IPS DF 6.9 (cell line): ENCODE measurements around the gene AKR1B1.

Experiments used
- DNase-seq: peaks from one replicate; pipeline ENCODE4 v3.0.0-alpha.2; 2013; ENCODE audit warnings: low read depth, low spot score
- H3K27ac ChIP-seq: one replicate; pipeline ENCODE4 v1.5.1; 2013; ENCODE audit warnings: low read length, control low read depth
- H3K27me3 ChIP-seq: 2 replicates; pipeline ENCODE4 v1.6.1; 2013; ENCODE audit warnings: mild to moderate bottlenecking, low read length; ENCODE audit not compliant: control insufficient read depth, insufficient read depth
- H3K36me3 ChIP-seq: 2 replicates; pipeline ENCODE4 v1.6.1; 2013; ENCODE audit warnings: low read length; ENCODE audit not compliant: control insufficient read depth, insufficient read depth
- H3K4me1 ChIP-seq: 2 replicates; pipeline ENCODE4 v1.6.1; 2013; ENCODE audit warnings: low read length; ENCODE audit not compliant: control insufficient read depth, insufficient read depth
- H3K4me3 ChIP-seq: 2 replicates; pipeline ENCODE4 v1.5.1; 2013; ENCODE audit warnings: mild to moderate bottlenecking, low read length
- H3K9me3 ChIP-seq: 2 replicates; pipeline ENCODE4 v1.6.1; 2013; ENCODE audit warnings: low read length, inconsistent platforms; ENCODE audit not compliant: control insufficient read depth, insufficient read depth
- WGBS: extraction: QIAGEN DNeasy Blood & Tissue Kit; methylation state at CpG from one replicate; pipeline ENCODE4 v1.1.7; 2013; ENCODE audit warnings: mixed read lengths, missing lambda C conversion rate; ENCODE audit not compliant: insufficient read length, insufficient coverage; 5-methylcytosine and 5-hydroxymethylcytosine counted together

Gene AKR1B1

DNA sequence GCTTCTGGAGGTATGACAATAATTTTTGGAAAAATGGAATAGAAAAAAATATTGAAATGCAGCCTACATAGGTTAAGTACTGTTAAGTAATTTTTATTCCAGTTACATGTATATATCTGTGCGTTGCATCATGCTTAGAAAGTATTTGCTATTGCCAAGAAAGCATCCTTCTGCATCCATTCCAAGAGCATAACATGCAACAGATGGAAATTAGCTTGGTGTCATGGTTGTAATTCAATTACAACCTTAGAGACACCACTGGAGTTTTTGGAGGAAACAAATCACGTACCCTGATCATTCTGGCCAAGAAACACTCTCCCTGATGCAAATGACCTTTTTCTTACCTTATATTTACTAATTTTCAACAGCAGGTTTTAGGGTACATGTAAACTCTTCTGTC, 1.7 kb downstream of the AKR1B1 start:
- no CpG with 5 or more reads among the region's 2 CpGs for WGBS

DNA sequence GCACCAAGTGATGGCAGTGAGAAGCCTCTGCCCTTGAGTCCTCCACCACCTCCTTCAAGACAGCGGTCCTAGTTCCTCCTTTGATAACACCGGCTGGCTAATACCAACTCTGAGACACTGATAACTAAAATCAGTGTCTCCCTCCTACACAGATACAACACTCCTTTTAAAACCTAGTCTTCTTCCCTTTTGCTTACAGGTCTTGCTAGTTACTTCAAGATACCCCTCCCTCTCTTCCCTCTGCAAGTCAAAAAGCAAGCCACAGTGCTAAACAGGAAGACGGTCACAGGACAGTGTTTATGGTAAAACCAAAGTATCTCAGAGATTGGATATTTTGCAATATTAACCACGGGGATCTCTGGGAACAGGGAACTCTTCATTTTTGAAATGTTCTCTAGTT, 4.6 kb downstream of the AKR1B1 start:
- Histone ChIP-seq H3K4me1 (no peaks in the 10 kb centered on the region), H3K27ac (no peak overlapping the region)
- no CpG with 5 or more reads among the region's 4 CpGs for WGBS

More for the DNA sequence above, 1.7 kb downstream of the AKR1B1 start:
- no peaks in the 10 kb centered on the region for H3K27me3 ChIP-seq
- no peak overlapping the region for H3K4me3 ChIP-seq
- no peak for DNase-seq
- H3K4me1 ChIP-seq, result no peaks in the 10 kb centered on the region
- H3K36me3 ChIP-seq, result no peaks in the 10 kb centered on the region
- no peak overlapping the region for H3K27ac ChIP-seq
- H3K9me3 ChIP-seq, result no peaks in the 10 kb centered on the region

DNA sequence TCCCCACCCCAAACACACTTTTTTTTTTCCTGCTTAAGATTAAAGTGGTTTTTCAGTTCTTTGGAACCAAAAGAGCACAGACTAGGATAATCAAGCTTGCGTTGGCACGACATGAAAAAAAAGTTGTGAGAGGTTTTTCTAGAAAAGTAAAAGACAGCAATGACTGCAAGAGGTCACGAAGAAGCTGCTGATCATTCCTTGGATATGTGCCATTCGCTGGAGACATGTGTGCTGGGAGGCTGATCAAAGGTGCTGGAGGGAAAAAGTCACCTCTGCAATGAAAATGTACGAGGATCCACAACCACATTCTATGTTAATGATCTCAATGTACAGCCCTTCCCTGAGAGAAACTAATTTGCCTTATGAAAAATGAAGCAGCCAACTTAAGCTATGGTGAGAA, 5.4 kb downstream of the AKR1B1 start:
- no peak for DNase-seq
- H3K4me3 ChIP-seq, result no peak overlapping the region
- WGBS, result no CpG with 5 or more reads among the region's 5 CpGs
- no peaks in the 10 kb centered on the region for H3K4me1 ChIP-seq
- peaks cover 15% of the 10 kb centered on the region for H3K36me3 ChIP-seq
- H3K27ac ChIP-seq, result no peak overlapping the region
- no peaks in the 10 kb centered on the region for H3K27me3 ChIP-seq
- no peaks in the 10 kb centered on the region for H3K9me3 ChIP-seq

More for the DNA sequence above, 4.6 kb downstream of the AKR1B1 start:
- Histone ChIP-seq H3K27me3 (no peaks in the 10 kb centered on the region), H3K36me3 (peaks cover 9% of the 10 kb centered on the region), H3K4me3 (no peak overlapping the region), H3K9me3 (no peaks in the 10 kb centered on the region)
- no peak for DNase-seq

DNA sequence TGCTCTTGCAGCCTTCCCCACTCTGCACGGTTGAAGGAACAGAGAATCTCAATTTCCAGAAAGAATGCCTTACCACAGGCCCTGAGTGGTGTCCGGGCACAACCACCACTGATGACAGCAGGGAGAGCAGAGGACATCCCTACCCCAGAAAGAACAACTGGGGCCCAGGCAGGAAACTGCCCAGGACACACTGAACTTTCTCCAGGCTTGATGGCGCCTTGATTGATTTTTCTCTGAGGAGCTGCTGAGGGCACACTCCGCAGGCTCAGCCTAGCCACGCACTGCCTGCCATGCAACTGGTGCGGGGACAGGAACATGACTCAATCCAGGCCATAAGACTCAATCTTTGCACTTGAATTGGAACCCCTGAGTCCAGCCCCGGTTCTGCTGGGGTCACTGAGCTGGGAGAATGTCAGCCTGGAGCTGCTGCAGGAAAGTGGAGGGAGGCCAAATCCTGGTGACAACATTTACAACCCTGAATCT, 5.9 kb downstream of the AKR1B1 start:
- Histone ChIP-seq H3K4me1 (no peaks in the 10 kb centered on the region), H3K27ac (no peak overlapping the region), H3K4me3 (no peak overlapping the region), H3K27me3 (no peaks in the 10 kb centered on the region), H3K9me3 (no peaks in the 10 kb centered on the region), H3K36me3 (peaks cover 15% of the 10 kb centered on the region)
- no CpG with 5 or more reads among the region's 7 CpGs for WGBS
- no peak for DNase-seq

DNA sequence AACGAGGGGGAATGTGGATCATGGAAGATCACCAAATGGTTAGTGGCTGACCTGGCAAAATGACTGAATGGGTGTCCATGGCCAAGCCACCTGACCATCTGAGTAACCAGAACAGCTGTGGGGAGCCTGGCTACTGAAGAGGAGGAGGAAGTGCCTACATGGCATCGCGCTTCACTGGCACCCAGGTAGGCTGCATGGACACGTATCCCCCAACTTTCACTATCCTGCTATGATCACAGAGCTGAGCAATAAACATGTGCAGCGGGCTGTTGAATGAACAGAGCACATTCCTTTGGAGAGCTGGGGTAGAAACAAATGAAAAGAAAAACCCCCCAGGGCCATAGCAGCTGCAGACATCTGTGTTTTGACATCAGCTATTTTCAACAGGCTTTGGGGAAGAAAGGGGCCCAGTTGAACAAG, 6.5 kb downstream of the AKR1B1 start:
- Histone ChIP-seq H3K27me3 (no peaks in the 10 kb centered on the region), H3K9me3 (no peaks in the 10 kb centered on the region), H3K4me3 (no peak overlapping the region), H3K27ac (no peak overlapping the region), H3K36me3 (peaks cover 16% of the 10 kb centered on the region), H3K4me1 (no peaks in the 10 kb centered on the region)
- no CpG with 5 or more reads among the region's 5 CpGs for WGBS
- no peak for DNase-seq

DNA sequence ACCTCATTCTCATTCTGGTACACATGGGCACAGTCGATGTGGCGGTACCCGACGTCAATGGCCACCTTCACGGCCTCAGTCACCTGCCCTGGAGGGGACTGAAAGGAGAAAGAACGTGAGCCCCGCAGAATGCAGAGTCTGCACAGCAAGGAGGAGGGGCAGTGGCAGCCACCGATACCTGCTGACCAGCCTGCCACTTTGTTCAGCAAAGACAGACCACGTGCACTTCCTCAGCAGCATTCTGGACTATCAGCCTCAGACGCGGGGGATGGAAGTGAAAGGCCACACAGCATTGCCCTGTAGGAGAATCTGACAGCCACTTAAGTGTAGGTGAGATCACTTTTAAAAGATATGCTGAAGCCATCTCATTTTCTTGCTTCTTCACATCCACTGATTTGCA, 7.2 kb downstream of the AKR1B1 start:
- peaks cover 23% of the 10 kb centered on the region for H3K36me3 ChIP-seq
- H3K27me3 ChIP-seq, result no peaks in the 10 kb centered on the region
- DNase-seq, result no peak
- H3K4me1 ChIP-seq, result no peaks in the 10 kb centered on the region
- no peaks in the 10 kb centered on the region for H3K9me3 ChIP-seq
- H3K27ac ChIP-seq, result no peak overlapping the region
- WGBS, result no CpG with 5 or more reads among the region's 11 CpGs
- H3K4me3 ChIP-seq, result no peak overlapping the region

DNA sequence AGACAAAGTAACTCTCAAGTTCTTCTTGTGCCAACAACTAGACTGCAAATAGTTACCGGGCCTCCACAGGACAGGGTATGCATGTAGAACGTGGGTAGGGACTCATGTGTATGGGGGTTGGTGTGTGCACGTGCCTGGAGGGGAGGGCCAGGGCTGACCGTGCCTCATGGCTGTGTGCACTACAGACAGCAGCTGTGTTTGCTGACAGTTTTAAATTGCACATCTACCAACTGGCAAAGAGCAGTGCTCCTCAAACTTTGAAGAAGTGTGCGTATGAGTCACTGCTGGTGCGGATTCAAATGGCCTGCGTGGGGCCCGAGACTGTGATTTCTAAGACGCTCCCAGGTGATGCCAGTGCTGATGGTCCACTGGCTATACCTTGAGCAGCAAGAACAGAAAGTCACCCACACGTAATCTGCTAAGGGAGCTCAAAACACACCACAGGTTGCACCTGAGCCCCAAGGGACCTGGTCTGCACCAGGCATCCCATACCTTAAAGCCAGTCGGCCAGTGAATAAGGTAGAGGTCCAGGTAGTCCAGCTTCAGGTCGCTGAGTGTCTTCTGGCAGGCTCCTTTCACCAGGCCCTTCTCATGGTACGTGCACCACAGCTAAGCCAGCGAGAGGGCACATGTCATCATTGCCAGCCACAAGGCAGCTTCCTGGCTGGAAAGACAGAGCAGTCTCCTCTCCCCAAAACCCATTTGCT, 8.5 kb downstream of the AKR1B1 start:
- Histone ChIP-seq H3K36me3 (peaks cover 28% of the 10 kb centered on the region), H3K27me3 (no peaks in the 10 kb centered on the region), H3K4me3 (no peak overlapping the region), H3K4me1 (no peaks in the 10 kb centered on the region), H3K9me3 (no peaks in the 10 kb centered on the region), H3K27ac (no peak overlapping the region)
- no CpG with 5 or more reads among the region's 14 CpGs for WGBS
- no peak for DNase-seq

DNA sequence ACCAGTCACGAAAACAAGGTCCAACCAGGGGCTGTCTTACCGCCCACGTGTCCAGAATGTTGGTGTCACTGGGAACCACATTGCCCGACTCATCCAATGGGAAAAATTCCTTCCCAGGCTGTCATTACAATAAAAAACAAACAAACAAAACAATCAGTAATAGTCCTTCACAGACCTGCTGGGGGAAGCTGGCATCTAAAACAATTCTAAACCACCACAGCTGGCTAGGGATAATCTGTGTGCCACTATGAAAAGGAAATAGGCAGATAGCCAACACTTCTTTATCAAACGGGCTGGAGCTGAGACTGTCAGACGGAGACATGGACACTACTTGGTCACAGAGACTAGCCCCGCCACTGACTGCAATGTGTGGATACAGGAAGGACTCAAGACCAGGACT, 9.2 kb downstream of the AKR1B1 start:
- H3K27me3 ChIP-seq, result no peaks in the 10 kb centered on the region
- no peaks in the 10 kb centered on the region for H3K4me1 ChIP-seq
- WGBS, result no CpG with 5 or more reads among the region's 7 CpGs
- no peak overlapping the region for H3K4me3 ChIP-seq
- no peak for DNase-seq
- peaks cover 31% of the 10 kb centered on the region for H3K36me3 ChIP-seq
- no peaks in the 10 kb centered on the region for H3K9me3 ChIP-seq
- H3K27ac ChIP-seq, result no peak overlapping the region

DNA sequence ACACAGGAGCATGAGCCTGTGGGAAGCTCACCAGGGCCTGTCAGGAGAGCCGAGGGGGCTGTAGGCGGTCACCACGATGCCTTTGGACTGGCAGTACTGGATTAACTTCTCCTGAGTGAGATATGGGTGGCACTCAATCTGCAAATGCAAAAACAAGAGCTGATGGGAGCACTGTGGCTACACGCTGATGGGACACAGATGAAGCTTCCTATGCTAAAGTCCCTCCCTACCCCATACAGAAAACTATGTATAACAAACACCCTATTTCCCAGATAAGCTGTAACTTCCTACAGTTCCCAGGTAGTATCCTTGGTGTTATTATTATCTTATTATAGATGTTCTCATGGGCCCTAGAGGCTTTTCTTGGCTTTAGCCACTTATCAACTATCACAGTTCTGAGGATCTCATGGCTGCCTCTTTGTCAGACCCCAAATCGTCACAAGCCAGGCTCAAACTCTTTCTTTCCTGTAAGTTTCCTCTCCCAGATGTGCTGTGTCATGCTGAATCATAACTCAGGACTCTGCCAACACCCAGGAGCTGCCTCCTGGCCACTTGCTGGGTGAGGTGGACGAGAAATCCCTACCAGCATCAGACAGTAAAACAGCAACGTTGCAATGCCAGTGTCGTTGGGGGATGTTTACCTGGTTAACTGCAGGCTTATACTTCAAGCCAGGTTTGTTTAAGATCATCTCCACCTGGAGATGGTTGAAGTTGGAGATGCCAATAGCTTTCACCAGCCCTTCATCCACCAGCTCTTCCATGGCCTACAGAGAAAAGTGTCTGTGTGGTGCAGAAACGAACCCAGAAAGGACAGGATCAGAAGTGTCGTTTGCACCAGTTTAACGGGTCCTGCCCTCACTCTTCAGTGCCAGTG, 10.3 kb downstream of the AKR1B1 start:
- no peak for DNase-seq
- no peaks in the 10 kb centered on the region for H3K27me3 ChIP-seq
- H3K36me3 ChIP-seq, result peaks cover 35% of the 10 kb centered on the region
- WGBS, result no CpG with 5 or more reads among the region's 11 CpGs
- H3K27ac ChIP-seq, result no peak overlapping the region
- H3K4me1 ChIP-seq, result no peaks in the 10 kb centered on the region
- H3K9me3 ChIP-seq, result no peaks in the 10 kb centered on the region
- H3K4me3 ChIP-seq, result no peak overlapping the region

DNA sequence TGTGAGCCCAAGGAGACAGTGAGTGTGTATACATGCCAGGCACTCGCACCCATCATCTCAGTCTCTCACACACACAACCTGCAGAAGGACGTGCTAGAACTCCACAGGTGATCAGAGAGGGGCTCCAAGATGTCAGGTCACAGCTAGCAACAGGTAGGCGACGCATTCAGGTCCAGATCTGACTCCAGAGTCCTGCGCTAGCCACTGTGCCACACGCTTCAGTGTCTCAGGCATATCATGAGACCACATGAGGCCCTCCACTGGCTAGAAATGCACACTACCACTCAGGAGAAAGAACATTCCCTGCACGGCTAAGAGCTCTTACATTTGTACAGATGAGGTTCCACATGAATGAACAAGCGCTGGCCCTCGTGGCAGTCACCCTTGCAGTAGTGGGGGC, 11.5 kb downstream of the AKR1B1 start:
- no peak overlapping the region for H3K4me3 ChIP-seq
- H3K27me3 ChIP-seq, result no peaks in the 10 kb centered on the region
- DNase-seq, result no peak
- peaks cover 37% of the 10 kb centered on the region for H3K36me3 ChIP-seq
- no peaks in the 10 kb centered on the region for H3K4me1 ChIP-seq
- WGBS, result no CpG with 5 or more reads among the region's 9 CpGs
- no peak overlapping the region for H3K27ac ChIP-seq
- no peaks in the 10 kb centered on the region for H3K9me3 ChIP-seq
